ENCODE results near the gene STK4.

Gene STK4

DNA sequence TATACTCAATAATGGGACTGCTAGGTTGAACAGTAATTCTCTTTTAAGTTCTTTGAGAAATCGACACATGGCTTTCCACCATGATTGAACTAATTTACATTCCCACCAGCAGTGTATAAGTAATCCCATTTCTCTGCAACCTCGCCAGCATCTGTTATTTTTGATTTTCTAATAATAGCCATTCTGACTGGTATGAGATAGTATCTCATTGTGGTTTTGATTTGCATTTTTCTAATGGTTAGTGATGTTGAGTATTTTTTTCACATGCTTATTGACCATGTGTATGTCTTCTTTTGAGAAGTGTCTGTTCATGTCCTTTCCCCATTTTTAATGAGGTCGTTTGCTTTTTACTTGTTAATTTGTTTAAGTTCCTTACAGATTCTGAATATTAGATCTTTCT lies 66.5 kb downstream of the STK4 start:
- no peak for DNase-seq

DNA sequence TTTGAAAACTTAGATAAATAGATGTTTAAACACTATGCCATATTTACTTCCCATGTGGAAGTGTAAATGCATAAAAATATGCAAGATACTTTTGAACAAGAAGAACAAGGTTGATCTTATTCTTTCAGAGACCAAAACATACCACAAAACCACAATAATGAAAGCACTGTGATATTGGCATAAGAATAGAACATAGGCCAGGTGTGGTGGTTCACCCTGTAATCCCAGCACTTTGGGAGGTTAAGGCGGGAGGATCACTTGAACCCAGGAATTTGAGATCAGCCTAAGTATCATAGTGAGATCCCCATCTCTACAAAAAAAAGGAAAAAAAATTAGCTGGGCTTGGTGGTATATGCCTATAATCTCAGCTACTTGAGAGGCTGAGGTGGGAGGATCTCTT lies 68.1 kb downstream of the STK4 start:
- DNase-seq: no peak

- DNase-seq: no peak
These were observed 69.9 kb downstream of the STK4 start for GRCh38 chr20:45036044-45036755.

DNA sequence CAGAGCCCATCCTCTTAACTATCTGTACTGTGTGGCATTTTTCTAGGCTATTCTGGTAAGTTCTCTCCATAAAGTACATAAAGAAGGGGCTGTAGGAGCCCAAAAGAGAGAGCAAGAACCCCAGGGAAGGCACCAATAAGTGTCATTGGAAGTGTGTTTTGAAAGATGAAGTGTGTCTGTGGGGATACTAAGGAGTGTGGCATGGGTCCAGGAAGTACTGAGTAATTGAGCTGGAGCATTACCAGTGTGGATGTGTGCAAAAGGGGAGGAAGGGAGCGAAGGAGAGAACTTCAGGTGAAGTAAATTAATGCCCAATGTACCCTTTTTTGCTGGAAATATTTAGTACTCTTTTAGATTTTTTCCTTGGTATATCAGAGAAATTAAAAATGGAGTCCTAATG lies 70.7 kb downstream of the STK4 start:
- DNase-seq: no peak

GRCh38 chr20:45037635-45038034 lies 71.3 kb downstream of the STK4 start:
- no peak for DNase-seq

DNA sequence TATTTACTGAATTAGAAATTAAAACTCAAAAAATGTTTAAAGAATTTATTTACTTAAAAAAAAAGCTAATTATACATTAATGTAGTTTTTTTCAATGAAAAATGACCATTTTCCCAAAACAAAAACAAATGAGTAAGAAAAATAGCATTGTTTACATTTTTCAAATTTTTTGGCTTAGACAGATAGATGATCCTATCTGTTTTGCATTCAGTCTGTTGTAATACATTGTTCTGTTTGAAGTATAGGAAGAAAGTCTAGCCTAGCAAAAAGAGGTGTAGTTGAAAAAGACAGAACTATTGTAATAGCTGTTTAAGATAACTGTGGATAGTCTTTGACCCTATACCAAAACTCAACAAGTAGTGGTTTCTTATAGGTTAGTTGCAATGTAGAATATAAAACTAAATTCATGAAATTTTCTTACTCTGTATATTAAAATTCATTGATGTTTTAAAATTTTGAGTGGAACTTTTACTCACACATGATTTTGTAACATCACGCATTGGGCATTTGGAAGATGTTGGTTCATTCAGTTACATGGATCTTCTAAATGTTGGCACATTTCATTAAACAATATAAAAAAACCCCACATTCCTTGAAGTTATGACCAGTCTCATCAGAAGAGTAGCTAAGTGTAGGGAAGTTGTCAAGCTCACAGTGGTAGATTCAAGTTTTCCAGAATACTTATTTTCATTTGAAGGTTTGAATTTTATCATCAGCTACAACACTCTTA lies 72.6 kb downstream of the STK4 start:
- DNase-seq: no peak

- DNase-seq: no peak
These were observed 73.1 kb downstream of the STK4 start for GRCh38 chr20:45039475-45039820.

DNA sequence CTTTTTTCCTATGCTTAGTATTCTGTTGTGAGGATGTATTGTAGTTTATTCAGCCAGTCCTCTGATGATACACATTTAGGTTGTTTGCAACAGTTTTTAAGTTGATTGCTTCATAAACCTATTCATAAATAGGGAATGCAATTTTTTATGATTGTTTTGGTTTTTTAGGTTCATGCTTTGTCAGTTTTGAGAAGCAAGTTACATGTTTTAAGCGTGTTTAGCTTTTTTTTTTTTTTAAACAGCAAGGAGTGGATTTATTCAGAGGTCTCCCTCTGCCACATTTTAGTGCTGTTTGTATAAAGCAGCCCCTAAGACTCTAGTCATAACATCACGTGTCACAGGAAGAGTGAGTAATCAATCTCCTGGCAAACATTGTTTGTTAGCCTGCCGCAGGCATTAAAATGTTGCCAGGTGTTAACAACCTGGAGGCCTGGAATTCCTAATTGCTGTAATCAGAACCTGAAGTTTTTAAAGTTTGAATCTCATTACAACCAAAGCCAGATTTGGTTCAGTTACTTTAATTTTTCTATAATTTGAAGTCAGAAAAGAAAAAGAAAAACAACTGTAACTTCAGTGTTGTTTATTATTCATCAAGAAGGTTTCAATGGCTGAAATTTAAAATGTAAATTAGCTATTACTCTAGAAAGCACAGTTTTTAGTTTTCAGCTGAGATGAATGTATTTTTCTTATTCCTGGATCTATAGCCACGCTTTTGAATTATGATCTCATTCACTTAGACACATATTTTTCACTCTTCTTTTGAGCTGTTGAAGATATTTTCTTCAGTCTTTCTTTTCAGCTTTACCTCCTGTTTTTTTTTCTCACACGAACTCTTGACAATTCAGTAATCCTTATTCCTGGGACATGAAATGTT lies 75.4 kb downstream of the STK4 start:
- DNase-seq: no peak

GRCh38 chr20:45042978-45043377 lies 76.7 kb downstream of the STK4 start:
- DNase-seq: no peak

DNA sequence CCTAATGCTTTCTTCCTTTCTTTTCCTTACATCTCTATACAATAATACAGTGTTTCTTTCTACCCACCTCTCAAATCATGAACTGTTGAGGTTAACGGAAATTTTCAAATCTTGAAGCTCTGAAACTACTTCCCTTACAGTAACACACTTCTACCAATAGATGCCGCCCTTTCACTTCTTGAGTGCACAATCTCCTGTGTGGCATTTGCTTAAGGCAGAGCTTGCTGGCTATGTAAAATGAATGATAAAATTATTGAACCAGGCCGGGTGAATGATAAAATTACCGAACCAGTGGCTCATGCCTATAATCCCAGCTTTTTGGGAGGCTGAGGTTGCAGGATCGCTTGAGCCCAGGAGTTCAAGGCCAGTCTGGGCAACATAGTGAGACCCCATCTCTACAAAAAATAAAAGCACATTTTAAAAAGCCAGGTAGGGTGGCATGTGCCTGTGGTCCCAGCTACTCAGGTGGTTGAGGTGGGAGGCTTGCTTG lies 77.8 kb downstream of the STK4 start:
- peak; percentile 12 for DNase-seq

GRCh38 chr20:45044601-45045000 lies 78.3 kb downstream of the STK4 start:
- no peak for DNase-seq

GRCh38 chr20:45047581-45048119 lies 81.3 kb downstream of the STK4 start:
- DNase-seq: no peak

DNA sequence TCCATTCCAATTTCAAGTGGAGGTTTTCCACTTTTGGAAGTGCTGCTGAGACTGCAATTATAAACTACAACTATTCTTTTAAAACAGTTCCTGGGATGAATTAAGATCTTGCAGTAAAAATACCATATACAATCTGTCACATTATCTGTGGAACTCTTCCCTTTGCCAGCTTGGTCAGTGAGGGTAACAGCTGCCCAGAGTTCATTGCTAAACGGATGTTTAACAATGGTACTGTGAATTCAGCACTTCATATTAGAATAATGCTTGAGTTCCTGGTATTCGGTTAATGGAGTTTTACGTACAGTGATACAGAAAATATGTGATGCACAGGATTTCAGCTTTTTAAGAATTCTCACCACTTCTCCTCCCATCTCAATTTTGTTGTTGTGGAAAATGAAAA lies 83.1 kb downstream of the STK4 start:
- no peak for DNase-seq

GRCh38 chr20:45049904-45050471 lies 83.7 kb downstream of the STK4 start:
- no peak for DNase-seq

DNA sequence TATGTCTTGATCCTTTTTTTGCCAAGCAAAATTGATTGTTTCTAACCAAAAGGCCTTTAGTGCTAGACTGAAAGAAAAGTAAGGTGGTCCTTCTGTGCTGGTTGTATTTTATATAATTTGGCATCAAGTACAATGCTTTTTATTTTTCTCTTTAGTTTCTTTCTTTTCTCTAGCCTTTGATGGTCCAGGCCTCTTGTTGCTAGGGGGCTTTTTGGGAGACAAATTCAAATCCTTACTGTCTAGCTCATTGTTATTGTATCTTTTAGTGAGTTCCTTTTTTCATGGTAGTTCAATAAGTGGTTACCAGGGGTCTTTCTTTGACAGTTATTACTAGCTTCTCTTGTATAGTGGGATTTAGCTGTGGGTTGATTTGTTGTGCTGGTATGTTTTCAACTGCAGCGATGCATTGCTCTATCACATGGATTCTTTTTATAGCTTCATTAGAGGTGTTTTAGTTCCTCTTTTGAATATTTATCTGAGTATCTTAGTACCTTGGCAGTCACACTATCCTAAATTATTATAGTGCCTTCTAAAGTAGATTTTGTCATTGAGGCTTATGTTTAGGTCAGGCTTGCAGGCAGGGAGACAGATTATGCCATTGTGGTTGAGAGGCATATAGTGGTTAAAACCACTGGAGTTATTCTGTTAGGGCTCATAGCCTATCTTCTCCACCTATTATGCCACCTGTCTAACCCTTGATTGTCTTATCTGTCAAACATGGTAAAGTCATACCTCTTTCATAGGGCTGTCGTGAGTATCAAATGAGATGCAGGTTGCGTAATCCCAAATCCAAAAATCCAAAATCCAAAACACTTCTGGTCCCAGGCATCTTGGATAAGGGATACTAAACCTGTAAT lies 85.1 kb downstream of the STK4 start:
- no peak for DNase-seq

DNA sequence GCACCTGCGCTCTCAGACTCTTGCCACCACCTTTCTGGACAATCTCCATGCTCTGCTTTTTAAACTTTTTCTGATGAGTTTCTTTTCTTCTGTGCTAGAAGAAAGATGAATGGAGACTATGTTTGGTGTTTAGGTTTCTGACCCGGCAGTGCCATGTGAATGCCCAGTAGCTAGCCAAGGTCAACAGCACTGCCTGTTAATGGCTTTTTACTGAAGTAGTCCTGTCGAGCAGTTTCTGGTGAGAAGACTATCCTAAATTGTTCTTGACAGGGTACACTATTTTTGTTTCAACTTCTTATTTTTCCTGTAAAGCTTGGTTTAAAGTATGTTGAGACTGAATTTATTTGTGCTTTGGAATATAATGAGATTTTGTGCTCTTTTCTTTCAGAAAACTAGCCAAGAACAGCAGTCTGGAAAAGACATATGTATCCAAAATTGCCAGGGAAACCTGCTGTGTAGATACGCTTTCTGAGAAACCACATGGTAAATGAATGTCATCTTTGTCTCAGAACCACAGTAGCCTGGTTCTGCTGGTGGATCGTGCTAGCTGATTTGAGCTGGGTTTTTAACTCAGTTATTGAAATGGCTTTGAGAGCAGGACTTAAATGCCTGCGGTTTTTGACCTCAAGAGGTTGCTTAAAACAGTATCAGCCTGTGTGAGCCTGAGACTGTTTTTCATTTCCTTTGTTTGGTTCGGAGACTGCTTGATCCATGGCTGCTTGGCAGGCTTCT lies 86.6 kb downstream of the STK4 start:
- no peak for DNase-seq

DNA sequence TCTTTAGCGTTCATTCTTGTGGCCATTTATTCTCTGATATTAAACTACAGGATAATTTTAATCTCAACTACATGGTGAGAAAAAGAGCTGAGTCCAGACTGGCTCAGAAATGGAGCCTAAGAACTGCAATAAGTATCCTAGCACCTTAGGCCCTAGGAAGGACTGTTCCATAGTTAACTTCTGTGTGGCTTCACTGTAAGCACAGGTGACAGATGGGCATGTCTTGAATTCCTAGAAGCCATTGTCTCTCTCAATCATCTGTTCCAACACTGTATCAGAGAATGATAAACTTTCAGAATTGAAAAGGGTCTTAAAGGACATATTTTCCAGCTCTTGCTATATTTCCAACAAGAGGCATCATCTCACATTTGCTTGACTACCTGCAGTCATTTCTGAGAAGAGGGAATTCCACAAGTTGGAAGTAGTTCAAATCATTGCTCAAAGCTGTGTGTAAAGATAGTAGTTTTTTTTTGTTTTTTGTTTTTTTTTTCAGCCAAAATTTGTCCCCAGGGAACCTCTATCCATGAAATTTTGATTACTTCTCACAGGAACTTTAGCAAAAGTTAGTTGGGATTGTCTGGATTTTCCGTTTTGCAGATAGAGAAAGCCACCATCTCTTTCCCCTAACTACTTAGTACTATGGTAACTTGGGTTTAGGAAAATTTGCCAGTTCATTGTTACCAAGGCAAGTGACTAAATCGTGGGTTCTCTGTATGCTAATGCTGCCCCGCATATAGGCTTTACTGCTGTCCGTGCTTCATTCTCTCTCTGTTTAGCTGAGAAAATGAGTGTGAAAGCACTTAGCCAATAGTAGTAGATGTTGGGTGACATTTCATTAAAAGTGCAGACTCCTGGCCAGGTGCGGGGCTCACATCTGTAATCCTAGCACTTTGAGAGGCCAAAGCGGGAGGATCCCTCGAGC lies 87.4 kb downstream of the STK4 start:
- DNase-seq: no peak

GRCh38 chr20:45055056-45055455 lies 88.7 kb downstream of the STK4 start:
- DNase-seq: no peak

- no peak for DNase-seq
These were observed 90.3 kb downstream of the STK4 start for GRCh38 chr20:45056473-45057173.

Measured in NCI-H748 treated with DMSO at 0.1 percent for 48 hours (cell line).